NCI-H1092 treated with DMSO at 0.1 percent for 48 hours (cell line): ENCODE data around the gene ARHGEF12.

ENCODE experiments used
- DNase-seq: peaks from one replicate; lab custom pipeline; 2025; lab: John Stamatoyannopoulos, UW

The ARHGEF12 gene

GRCh38 chr11:120316880-120317688, 19.1 kb upstream of the ARHGEF12 start:
- DNase-seq: no peak

GRCh38 chr11:120317689-120318480, 18.3 kb upstream of the ARHGEF12 start:
- no peak for DNase-seq

GRCh38 chr11:120318906-120319305, 17.3 kb upstream of the ARHGEF12 start:
- DNase-seq: no peak

- peak; percentile 86 for DNase-seq
Measured at GRCh38 chr11:120324932-120325810, 11.0 kb upstream of the ARHGEF12 start, which contains the start of gene TLCD5. TSS of gene TLCD5 (plus strand) at chr11:120325299. CDS start at chr11:120327442, 2,143 bp downstream.

- no peak for DNase-seq
Measured at GRCh38 chr11:120326228-120326627, 10.0 kb upstream of the ARHGEF12 start.

GRCh38 chr11:120326845-120327281, 9.3 kb upstream of the ARHGEF12 start:
- DNase-seq: no peak

- DNase-seq: no peak
Measured at GRCh38 chr11:120327311-120327710, 8.9 kb upstream of the ARHGEF12 start.

GRCh38 chr11:120329556-120329955, 6.7 kb upstream of the ARHGEF12 start:
- DNase-seq: no peak

- DNase-seq: no peak
Measured at GRCh38 chr11:120330045-120330444, 6.2 kb upstream of the ARHGEF12 start.

GRCh38 chr11:120331301-120331996, 4.8 kb upstream of the ARHGEF12 start:
- DNase-seq: no peak

- no peak for DNase-seq
Measured at GRCh38 chr11:120332822-120333716, 3.1 kb upstream of the ARHGEF12 start.

- DNase-seq: no peak
Measured at GRCh38 chr11:120333801-120334200, 2.4 kb upstream of the ARHGEF12 start.

GRCh38 chr11:120334332-120334731, 1.9 kb upstream of the ARHGEF12 start:
- DNase-seq: no peak

GRCh38 chr11:120334894-120335462, 1.2 kb upstream of the ARHGEF12 start:
- DNase-seq: peak; percentile 85

- DNase-seq: no peak
Measured at GRCh38 chr11:120335556-120335907, 681 bp upstream of the ARHGEF12 start.

- DNase-seq: peak; percentile 57
Measured at GRCh38 chr11:120336641-120337354, 585 bp downstream of the ARHGEF12 start.

- DNase-seq: no peak
Measured at GRCh38 chr11:120337355-120338106, 1.3 kb downstream of the ARHGEF12 start.

- DNase-seq: no peak
Measured at GRCh38 chr11:120338107-120338933, 2.1 kb downstream of the ARHGEF12 start.
